Measurements from ENCODE around the gene ITGA7.

- TF ChIP-seq, protein P1, sequence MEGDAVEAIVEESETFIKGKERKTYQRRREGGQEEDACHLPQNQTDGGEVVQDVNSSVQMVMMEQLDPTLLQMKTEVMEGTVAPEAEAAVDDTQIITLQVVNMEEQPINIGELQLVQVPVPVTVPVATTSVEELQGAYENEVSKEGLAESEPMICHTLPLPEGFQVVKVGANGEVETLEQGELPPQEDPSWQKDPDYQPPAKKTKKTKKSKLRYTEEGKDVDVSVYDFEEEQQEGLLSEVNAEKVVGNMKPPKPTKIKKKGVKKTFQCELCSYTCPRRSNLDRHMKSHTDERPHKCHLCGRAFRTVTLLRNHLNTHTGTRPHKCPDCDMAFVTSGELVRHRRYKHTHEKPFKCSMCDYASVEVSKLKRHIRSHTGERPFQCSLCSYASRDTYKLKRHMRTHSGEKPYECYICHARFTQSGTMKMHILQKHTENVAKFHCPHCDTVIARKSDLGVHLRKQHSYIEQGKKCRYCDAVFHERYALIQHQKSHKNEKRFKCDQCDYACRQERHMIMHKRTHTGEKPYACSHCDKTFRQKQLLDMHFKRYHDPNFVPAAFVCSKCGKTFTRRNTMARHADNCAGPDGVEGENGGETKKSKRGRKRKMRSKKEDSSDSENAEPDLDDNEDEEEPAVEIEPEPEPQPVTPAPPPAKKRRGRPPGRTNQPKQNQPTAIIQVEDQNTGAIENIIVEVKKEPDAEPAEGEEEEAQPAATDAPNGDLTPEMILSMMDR (IDR thresholded peaks at IDR 0.05) = no peak
- no peak for TF ChIP-seq ZFX (IDR thresholded peaks at IDR 0.05; ENCODE audit: borderline replicate concordance)
Measured at GRCh38 chr12:55720071-55720564, 12.4 kb upstream of the ITGA7 start, which contains the start of gene RDH5.
